PC-3 (cell line): ENCODE data around the gene TRAF1.

Source experiments
- EZH2 ChIP-seq: fragments of 300-600 bp; sonication (generic); IDR thresholded peaks from one replicate; pipeline ENCODE4 v1.6.1; 2017; ENCODE audit warnings: antibody characterized with exemption, mild to moderate bottlenecking, low read length; ENCODE audit not compliant: unreplicated experiment
- EZH2phosphoT487 ChIP-seq: fragments of 300-600 bp; sonication (generic); IDR thresholded peaks from 2 replicates; pipeline ENCODE4 v1.6.1; 2018; ENCODE audit warnings: mild to moderate bottlenecking, antibody characterized with exemption, low read length, borderline replicate concordance
- TF ChIP-seq, protein P1 (sequence below): fragments of 300-600 bp; sonication (generic); conservative IDR thresholded peaks from 2 replicates; pipeline ENCODE4 v1.5.1; 2017; ENCODE audit warnings: antibody characterized with exemption, low read depth, mild to moderate bottlenecking, low read length

DNA sequence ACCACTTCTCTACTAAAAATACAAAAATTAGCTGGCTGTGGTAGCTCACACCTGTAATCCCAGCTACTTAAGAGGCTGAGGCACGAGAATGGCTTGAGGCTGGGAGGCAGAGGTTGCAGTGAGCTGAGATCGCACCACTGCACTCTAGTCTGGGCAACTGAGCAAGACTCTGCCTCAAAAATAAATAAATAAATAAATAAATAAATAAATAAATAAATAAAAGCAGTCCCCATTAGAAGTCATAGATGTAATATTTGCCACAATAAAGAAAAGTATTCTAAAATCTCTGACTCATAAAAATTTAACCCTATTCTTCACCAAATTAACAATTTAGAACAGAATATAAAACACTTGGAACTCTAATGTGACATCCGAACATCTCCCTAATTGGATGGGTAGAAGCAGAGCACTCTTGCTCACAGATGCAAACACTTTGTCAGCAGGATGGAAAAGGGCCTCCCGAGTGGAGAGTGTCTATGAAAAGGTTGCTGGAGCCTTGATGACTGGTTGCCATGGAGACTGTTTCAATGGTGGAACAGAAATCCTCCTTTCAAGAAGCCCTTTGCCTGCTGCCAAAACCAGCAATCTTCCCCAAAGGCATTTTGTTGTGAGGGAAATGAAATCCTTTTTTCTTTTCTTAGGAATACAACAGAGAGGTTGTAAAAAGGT, 38.9 kb upstream of the TRAF1 start:
- TF ChIP-seq, protein P1, sequence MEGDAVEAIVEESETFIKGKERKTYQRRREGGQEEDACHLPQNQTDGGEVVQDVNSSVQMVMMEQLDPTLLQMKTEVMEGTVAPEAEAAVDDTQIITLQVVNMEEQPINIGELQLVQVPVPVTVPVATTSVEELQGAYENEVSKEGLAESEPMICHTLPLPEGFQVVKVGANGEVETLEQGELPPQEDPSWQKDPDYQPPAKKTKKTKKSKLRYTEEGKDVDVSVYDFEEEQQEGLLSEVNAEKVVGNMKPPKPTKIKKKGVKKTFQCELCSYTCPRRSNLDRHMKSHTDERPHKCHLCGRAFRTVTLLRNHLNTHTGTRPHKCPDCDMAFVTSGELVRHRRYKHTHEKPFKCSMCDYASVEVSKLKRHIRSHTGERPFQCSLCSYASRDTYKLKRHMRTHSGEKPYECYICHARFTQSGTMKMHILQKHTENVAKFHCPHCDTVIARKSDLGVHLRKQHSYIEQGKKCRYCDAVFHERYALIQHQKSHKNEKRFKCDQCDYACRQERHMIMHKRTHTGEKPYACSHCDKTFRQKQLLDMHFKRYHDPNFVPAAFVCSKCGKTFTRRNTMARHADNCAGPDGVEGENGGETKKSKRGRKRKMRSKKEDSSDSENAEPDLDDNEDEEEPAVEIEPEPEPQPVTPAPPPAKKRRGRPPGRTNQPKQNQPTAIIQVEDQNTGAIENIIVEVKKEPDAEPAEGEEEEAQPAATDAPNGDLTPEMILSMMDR = no peak
- TF ChIP-seq EZH2 = no peak
- TF ChIP-seq EZH2phosphoT487 = no peak
